OCI-LY3 (cell line): ENCODE results near the gene TAS2R14.

Experiments
- CTCF ChIP-seq: fragments of 200-600, 300-600 bp; sonication (generic); IDR thresholded peaks from 2 replicates; pipeline ENCODE4 v1.5.1; 2014; ENCODE audit warnings: antibody characterized with exemption, low read length, low read depth
- EZH2phosphoT487 ChIP-seq: fragments of 200-600 bp; shearing (Covaris generic); IDR thresholded peaks from 2 replicates; pipeline ENCODE4 v1.6.1; 2018; ENCODE audit warnings: antibody characterized with exemption, mixed run types, low read depth

- TF ChIP-seq CTCF (no peak), EZH2phosphoT487 (no peak)
Measured at GRCh38 chr12:10900530-10900929, 38.5 kb downstream of the TAS2R14 start.
